Daoy (cell line): ENCODE measurements around the gene TAF12. TPM values are rescaled to one million over a fixed set of nuclear protein-coding genes. Genes with fewer than 3 reads are reported as not detected.
"Not testable (repeated sequence)": the region's sequence is repeated elsewhere in the genome, so short reads cannot be mapped to it uniquely, and the experiment has no call there.

ENCODE experiments used
- DNase-seq: peaks from one replicate; pipeline ENCODE4 v3.0.0-alpha.2; 2015; ENCODE audit warnings: low read depth
- total RNA-seq: library from RNA; depleted of rRNA; stranded (reverse); fragments of >200 nt; shearing (Covaris generic); gene quantifications from 2 replicates; pipeline ENCODE4 v1.2.3, GENCODE V29; 2014; rRNA removed

The TAF12 gene
- total RNA-seq, result 54.5 and 55.2 TPM in 2 replicates

- peak; percentile 98 for DNase-seq
These were observed at the start of gene TAF12 for GRCh38 chr1:28642847-28643635. TSS of gene TAF12 (minus strand) at chr1:28643067. CDS start at chr1:28622081, 20,986 bp downstream.

- not testable (repeated sequence) for DNase-seq
These were observed 48.8 kb upstream of the TAF12 start for GRCh38 chr1:28691627-28692026.

- DNase-seq, result no peak
These were observed 42.1 kb upstream of the TAF12 start for GRCh38 chr1:28684937-28685336.

- DNase-seq, result no peak
These were observed 40.0 kb upstream of the TAF12 start for GRCh38 chr1:28682840-28683239.

- no peak for DNase-seq
These were observed 37.3 kb upstream of the TAF12 start for GRCh38 chr1:28680151-28680550.

GRCh38 chr1:28675924-28676257, 33.0 kb upstream of the TAF12 start:
- DNase-seq, result no peak

- not testable (repeated sequence) for DNase-seq
These were observed 30.1 kb upstream of the TAF12 start for GRCh38 chr1:28672971-28673370.

GRCh38 chr1:28671254-28671780, 28.4 kb upstream of the TAF12 start:
- DNase-seq, result no peak

- DNase-seq, result peak; percentile 47
These were observed 26.3 kb upstream of the TAF12 start for GRCh38 chr1:28668956-28669723.

GRCh38 chr1:28668191-28668955, 25.5 kb upstream of the TAF12 start, which contains the start of gene GMEB1:
TSS of gene GMEB1 (plus strand) at chr1:28668784. CDS start at chr1:28683613, 14,829 bp downstream.
- peak; percentile 96 for DNase-seq

- DNase-seq, result no peak
These were observed 23.9 kb upstream of the TAF12 start for GRCh38 chr1:28666806-28667205.

- no peak for DNase-seq
These were observed 21.1 kb upstream of the TAF12 start for GRCh38 chr1:28663871-28664470.

GRCh38 chr1:28656335-28656734, 13.5 kb upstream of the TAF12 start:
- no peak for DNase-seq

GRCh38 chr1:28655448-28656311, 12.8 kb upstream of the TAF12 start:
- not testable (repeated sequence) for DNase-seq

- peak; percentile 33 for DNase-seq
These were observed 11.0 kb upstream of the TAF12 start for GRCh38 chr1:28653870-28654269.

- DNase-seq, result not testable (repeated sequence)
These were observed 10.2 kb upstream of the TAF12 start for GRCh38 chr1:28653063-28653462.

- DNase-seq, result peak; percentile 98
These were observed 5.8 kb upstream of the TAF12 start, which contains the start of gene RNU11 for GRCh38 chr1:28648474-28649198. TSS of gene RNU11 (plus strand) at chr1:28648600.

- peak; percentile 96 for DNase-seq
These were observed 5.2 kb upstream of the TAF12 start for GRCh38 chr1:28648008-28648473.

GRCh38 chr1:28646040-28646439, 3.2 kb upstream of the TAF12 start:
- no peak for DNase-seq
